ENCODE measurements around the gene PTGDR2.

PTGDR2 gene

DNA sequence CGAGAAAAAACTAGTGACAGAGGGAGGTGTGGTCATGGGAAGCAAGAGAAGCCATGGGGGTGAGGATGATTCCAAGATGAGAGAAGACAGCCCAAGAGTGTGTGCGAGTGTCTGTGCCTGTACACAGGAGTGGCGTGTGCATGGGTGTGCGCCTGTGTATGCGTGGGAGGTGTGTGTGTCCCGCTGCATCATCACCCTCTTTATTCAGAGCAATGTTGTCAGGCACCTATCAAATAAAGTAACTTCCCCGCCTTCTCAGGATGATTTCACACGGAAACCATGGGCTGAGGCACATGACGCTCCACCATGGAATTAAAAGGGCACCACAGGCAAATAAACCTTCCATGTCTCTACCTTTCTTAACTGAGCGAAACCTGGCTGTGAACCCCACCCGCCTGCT lies 46.1 kb downstream of the PTGDR2 start:
- DNase-seq (ENCODE audit: low read depth in 2 of 2) = no peak

DNA sequence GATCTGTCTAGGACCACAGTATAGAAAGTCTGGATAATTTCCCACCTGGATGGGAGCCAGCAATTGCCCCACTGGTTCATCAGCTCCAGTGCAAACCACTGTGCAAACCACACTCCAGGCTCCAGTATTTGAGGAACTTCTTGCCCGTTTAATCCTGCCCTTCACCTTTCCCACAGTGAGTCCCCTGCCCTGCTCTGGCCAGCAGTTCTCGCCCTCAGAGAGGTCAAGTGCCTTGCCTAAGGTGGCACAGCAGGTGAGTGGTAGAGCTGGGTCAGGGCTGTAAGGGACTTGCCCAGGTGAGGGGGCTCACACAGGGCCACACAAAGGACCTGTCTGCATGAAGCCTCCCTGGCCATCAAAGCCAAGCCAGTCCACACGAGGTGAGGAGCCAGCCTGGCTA lies 46.5 kb downstream of the PTGDR2 start:
- no peak for DNase-seq (ENCODE audit: low read depth in 2 of 2)

DNA sequence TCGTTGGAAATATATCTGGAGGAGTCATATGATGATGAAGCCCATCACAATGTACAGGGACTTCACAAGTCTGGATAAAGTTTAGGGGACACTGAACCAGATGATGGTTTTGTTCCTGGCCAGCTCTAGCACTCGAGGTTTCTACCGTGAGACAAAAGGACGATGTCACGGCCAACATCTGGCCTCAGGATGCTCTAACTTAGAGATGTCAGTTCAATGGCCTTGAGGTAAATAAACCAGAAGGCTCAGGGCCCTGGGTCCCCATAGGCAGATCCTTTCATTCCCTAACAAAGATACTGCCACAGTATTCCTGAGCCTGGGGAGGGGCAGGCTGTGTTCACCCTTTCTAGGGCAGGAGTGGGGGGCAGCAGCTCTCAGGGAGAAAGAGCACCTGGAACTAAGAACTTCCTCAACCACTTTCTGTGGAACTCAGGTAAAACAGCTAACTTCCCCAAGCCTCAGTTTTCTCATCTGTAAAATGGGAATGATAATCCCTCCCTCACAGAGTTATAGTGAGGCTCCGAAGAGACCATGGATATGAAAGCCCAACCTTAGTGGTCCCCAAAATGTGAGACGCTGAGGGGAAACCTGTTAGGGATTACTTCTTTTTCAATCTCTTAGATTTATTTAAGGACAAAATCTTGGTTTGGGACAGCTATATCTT lies 52.3 kb downstream of the PTGDR2 start:
- no peak for DNase-seq (ENCODE audit: low read depth in 2 of 2)

DNA sequence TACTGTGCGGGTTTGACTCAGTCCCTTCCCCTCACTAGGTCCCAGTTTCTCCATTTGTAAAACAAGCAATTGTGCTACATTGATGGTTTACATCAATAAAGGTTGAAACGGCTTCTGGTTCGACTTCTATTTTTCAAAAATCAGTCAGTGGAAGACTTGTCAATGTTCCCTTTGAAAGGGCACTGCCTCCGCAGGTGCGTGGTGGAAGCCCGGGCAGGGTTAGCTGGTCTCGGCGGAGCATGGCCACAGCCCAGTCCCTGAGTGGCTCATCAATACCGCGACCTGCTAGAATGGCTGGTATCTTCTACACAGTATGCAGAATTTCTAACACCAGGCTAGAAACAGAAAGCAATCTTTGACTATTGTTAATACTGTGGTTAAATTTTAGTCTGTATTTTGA lies 54.6 kb downstream of the PTGDR2 start:
- no peak for DNase-seq (ENCODE audit: low read depth in 2 of 2)
